ENCODE measurements around the gene ASCC3.

DNA sequence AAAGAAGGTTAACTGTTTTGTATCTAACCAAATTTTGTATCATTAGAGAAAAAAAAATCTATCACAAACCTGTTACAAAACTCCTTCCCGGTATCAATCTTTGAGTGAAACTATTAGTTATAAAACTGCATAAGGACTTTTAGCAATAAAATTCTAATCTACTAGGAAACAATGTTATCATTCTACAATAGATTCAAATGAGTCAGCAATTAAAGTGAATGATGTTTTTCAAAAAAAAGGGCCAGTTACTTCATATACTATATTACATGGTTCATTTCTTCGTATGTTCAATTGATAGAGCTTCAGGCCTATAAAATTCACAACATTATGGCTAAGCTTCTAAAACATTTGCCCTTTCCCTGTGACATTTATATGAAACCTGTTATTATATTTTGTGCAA, 15.6 kb downstream of the ASCC3 start:
- TF ChIP-seq POLR2A (IDR thresholded peaks at IDR 0.05; ENCODE audit: low read depth, low read length) (no peak), SMC3 (IDR thresholded peaks at IDR 0.05; ENCODE audit: low read depth, low read length) (no peak), RAD21 (IDR thresholded peaks at IDR 0.05; ENCODE audit: low read length) (no peak), MXI1 (IDR thresholded peaks at IDR 0.05; ENCODE audit: borderline replicate concordance, low read depth, low read length) (no peak), CHD1 (IDR thresholded peaks at IDR 0.05; ENCODE audit: low read depth, low read length) (no peak), CEBPB (IDR thresholded peaks at IDR 0.05; ENCODE audit: low read depth, low read length) (no peak), USF2 (IDR thresholded peaks at IDR 0.05; ENCODE audit: low read depth, low read length) (no peak), NFE2L2 (IDR thresholded peaks at IDR 0.05; ENCODE audit: low read depth, low read length) (no peak), MAFK (IDR thresholded peaks at IDR 0.05; ENCODE audit: low read depth, low read length) (peak; percentile 72), RCOR1 (IDR thresholded peaks at IDR 0.05; ENCODE audit: insufficient replicate concordance, low read length) (no peak), RFX5 (IDR thresholded peaks at IDR 0.05; ENCODE audit: low read depth, low read length) (no peak), BHLHE40 (IDR thresholded peaks at IDR 0.05; ENCODE audit: low read depth, low read length) (no peak), ELK1 (IDR thresholded peaks at IDR 0.05; ENCODE audit: borderline replicate concordance, low read depth, low read length) (no peak)
- TF ChIP-seq, protein P1, sequence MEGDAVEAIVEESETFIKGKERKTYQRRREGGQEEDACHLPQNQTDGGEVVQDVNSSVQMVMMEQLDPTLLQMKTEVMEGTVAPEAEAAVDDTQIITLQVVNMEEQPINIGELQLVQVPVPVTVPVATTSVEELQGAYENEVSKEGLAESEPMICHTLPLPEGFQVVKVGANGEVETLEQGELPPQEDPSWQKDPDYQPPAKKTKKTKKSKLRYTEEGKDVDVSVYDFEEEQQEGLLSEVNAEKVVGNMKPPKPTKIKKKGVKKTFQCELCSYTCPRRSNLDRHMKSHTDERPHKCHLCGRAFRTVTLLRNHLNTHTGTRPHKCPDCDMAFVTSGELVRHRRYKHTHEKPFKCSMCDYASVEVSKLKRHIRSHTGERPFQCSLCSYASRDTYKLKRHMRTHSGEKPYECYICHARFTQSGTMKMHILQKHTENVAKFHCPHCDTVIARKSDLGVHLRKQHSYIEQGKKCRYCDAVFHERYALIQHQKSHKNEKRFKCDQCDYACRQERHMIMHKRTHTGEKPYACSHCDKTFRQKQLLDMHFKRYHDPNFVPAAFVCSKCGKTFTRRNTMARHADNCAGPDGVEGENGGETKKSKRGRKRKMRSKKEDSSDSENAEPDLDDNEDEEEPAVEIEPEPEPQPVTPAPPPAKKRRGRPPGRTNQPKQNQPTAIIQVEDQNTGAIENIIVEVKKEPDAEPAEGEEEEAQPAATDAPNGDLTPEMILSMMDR (conservative IDR thresholded peaks at IDR 0.05; ENCODE audit: low read depth, low read length), result no peak
